HG03378 (cell line): ENCODE results near the gene FBXO9.

ENCODE experiments used
- ATAC-seq: cut with Tn5 transposase; IDR thresholded peaks from one replicate; pipeline ENCODE4 v1.9.1; 2021; ENCODE audit warnings: mild to moderate bottlenecking, moderate library complexity; ENCODE audit not compliant: unreplicated experiment

The FBXO9 gene

GRCh38 chr6:53086302-53086701 lies 21.1 kb downstream of the FBXO9 start:
- no peak for ATAC-seq

- ATAC-seq = no peak
These were observed 24.7 kb downstream of the FBXO9 start for GRCh38 chr6:53089948-53090347.

GRCh38 chr6:53090576-53090975 lies 25.4 kb downstream of the FBXO9 start:
- ATAC-seq = no peak

- ATAC-seq = no peak
These were observed 30.1 kb downstream of the FBXO9 start for GRCh38 chr6:53095270-53095669.

DNA sequence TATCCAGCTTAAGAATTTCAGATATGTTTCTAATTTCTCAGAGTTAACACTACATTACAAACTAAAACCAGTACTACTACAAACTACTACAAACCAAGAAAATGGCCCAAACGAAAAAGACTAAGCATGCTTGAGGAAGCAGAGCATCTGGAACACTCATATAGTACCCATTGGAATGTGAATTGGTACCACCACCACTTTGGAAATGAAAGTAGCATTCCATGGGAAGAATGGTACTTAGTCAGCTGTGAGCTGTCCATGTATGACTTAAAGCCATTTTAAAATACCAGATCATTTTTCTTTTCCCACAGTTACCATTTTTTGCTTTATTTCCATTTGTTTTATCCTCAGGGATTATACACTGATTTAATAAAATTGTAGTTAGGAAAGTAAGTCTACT lies 30.5 kb downstream of the FBXO9 start:
- no peak for ATAC-seq

GRCh38 chr6:53100561-53100960 lies 35.4 kb downstream of the FBXO9 start:
- ATAC-seq = no peak

- ATAC-seq = no peak
These were observed 35.8 kb downstream of the FBXO9 start for GRCh38 chr6:53101006-53101405.

- ATAC-seq = no peak
These were observed 38.9 kb downstream of the FBXO9 start for GRCh38 chr6:53103993-53104675.

GRCh38 chr6:53104916-53105315 lies 39.7 kb downstream of the FBXO9 start:
- ATAC-seq = no peak

DNA sequence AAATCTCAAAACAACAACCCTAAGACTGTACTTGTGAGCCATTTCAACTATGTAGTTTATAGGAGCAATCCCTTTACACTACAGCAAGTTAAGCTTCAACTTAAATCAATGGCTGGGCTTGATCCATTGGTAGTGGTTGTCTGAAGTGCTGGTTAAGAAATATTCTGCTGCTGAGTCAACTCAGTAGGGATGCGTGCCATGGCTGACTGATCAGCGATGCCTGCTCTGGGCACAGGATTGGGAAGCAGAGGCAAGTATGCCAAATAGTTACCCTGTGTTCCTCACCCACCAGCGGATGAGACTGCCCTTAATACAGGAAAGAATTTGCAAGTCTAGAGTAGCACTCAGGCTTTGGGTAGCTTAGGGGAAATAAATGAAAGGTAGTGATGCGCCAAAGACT lies 41.9 kb downstream of the FBXO9 start:
- no peak for ATAC-seq

DNA sequence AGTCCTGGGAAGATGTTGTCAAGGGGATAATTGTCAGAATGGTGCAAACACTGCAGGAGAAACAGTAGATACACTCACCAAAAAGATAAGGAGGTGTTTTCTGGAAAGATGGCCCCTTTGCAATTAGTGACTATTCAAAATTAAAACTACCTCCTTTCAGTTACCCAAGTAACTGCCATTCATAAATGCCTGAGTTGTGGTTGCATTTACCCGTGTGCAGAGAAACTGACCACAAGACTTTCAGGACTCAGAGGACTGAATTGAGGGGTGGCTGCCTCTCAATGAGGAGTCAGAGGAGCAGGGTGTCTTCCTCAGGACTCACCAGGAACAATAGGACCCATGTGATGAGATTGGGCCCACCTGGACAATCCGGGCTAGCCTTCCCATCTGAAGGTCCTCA lies 44.4 kb downstream of the FBXO9 start:
- ATAC-seq = peak; percentile 87

GRCh38 chr6:53111865-53112264 lies 46.7 kb downstream of the FBXO9 start:
- no peak for ATAC-seq

DNA sequence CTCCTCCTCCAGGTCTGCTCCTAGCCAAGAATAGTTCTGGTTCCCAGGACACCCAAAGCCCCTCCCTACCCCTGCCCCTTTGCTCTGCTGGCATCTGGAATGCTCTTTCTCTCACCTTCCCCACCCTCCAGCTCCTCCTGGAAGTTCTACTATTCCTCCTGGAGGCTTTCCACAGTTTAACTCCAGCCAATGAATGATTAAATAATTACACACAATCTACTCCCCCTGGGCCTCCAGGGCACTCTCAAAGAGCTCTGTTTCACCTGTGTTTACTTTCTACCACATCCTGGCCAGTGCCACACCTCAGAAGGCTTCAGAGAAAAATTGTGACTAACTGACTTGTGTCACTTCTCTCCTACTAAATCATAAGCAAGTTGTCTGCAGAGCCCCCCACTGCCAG lies 47.2 kb downstream of the FBXO9 start:
- ATAC-seq = no peak

GRCh38 chr6:53112871-53113270 lies 47.7 kb downstream of the FBXO9 start:
- no peak for ATAC-seq

DNA sequence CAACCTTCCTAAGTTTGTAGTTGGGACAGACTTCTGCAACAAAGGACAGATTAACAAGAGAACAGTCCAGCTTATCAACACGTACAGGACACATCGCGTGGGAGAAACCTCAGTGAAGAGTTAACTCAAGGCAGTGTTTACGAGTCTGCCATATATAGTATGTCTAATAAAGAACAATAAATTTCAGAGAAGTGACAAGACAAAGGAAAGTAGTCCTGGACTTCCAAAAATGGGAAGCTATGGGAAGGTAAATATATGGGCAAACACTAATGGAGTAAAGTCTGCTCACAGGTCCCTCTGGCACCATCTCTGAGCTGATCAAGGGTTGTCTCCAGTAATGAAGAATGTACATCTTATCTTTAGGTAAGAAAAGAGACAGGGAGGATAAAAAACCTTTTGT lies 48.5 kb downstream of the FBXO9 start:
- ATAC-seq = no peak

DNA sequence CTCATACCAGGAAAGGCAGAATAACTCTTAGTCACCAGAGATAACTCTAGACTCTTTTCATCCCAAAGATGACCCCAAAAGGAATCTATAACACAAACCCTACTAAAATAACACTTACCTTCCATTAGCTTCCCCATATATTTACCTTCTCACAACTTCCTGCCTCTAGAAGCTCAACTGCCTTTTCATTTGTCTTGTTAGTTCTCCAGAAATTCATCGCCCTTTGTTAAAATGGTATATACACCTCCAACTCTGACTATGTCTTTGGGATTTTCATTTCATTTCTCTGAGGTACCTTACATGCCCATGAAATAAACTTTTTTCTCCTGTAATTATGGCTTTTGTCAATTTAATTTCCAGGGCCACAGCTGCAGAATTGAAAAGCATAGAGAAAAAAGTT lies 49.9 kb downstream of the FBXO9 start:
- ATAC-seq = no peak

GRCh38 chr6:53115741-53116140 lies 50.5 kb downstream of the FBXO9 start:
- ATAC-seq = no peak

GRCh38 chr6:53119349-53119748 lies 54.1 kb downstream of the FBXO9 start:
- no peak for ATAC-seq

DNA sequence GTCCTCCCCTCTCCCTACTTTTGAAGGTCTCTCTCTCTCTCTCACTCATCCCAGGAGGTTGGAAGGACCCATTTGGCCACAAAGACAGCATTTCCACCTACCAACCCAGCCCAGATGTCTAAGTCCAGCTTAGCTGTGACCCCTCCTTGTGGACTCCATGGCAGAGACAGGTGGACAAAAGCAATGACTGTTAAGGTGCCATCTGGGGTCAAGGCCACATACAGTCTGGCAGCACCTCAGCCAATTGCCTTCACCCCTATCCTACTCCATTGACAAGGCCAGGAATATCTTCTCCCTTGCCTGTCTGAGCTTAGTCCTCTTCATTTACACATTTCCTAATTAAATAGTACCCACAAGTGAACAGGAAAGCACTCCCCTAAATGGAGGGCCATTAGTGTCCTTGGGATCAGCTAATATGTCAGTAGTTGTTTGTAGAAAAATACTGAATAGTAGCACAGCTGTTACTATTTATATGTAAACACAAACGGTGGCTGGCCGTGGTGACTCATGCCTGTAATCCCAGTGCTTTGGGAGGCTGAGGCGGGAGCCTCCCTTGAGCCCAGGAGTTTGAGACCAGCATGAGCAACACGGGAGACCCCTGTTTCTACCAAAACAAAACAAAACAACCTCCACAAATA lies 54.7 kb downstream of the FBXO9 start:
- no peak for ATAC-seq

- no peak for ATAC-seq
These were observed 59.1 kb downstream of the FBXO9 start for GRCh38 chr6:53124131-53124800.

DNA sequence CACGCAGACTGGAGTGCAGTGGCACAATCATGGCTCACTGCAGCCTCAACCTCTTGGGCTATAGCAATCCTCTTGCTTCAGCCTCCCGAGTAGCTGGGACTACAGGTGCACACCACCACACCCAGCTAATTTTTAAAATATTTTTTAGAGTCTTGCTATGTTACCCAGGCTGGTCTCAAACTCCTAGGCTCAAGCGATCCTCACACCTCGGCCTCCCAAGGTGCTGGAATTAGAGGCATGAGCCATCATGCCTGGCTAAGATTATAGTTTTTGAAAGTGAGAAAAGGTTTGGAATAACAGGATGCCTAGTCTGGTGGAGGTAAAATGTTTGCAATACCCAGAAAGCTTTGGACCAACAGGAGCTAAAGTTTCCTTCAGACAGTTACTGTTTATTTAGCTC lies 60.1 kb downstream of the FBXO9 start:
- ATAC-seq = no peak

DNA sequence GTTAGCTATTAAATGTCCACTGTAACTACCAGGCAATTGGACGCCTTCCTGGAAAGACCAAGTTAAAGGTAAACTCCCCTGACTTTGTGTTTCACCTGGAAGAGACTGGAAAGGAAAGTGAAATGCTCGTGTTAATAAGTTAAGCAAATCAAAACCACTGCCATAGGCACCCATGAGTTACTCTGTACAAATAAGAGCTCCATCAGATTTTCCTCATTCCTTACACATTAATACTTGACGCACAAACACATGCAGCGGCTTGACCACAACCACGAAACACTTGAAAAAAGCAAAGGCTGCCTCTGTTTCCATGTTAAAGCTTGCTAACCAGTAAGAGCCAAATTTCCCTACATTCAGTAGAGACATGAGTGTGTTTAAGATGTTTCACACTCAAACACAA lies 63.6 kb downstream of the FBXO9 start:
- no peak for ATAC-seq
